Measurements from ENCODE around the gene RAB11FIP4. TPM values are rescaled to one million over a fixed set of nuclear protein-coding genes. Genes with fewer than 3 reads are reported as not detected.

Gene RAB11FIP4
- total RNA-seq, 1 experiment from 2014 or later: 15.1 TPM

DNA sequence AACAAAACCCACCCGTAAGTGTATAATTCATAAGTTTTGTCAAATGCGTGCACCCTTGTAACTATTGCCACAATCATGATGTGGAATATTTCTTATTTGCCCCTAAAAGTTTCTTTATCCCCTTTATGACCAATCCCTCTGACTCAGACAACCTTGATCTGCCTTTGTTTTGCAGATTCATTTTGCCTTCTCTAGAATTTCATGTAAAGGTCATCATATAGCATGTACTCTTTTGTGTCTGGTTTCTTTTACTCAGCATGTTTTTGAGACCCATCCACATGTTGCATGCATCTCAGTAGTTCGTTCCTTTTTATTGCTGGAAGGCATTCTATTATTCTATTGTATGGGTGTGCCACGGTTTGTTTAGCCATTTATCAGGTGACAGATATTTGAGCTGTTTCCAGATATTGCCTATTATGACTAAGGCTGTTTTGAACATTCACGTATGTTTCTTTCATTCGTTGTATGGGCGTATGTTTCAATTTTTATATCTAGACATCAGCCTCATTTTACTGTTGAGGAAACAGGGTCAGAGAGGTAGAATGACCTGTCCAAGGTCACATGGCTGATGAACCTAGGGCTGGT is 192.4 kb downstream of the RAB11FIP4 start (continued):
- TF ChIP-seq CTCF (IDR thresholded peaks at IDR 0.05 in 2 of 3, conservative IDR thresholded peaks at IDR 0.05 in 1 of 3; ENCODE audit: borderline replicate concordance in 1 of 3, insufficient read depth in 1 of 3, low read depth in 2 of 3, low read length in 2 of 3) (no peak), ELF1 (IDR thresholded peaks at IDR 0.05; ENCODE audit: borderline replicate concordance, low read depth) (no peak), POLR2AphosphoS5 (IDR thresholded peaks at IDR 0.05; ENCODE audit: low read depth, low read length) (no peak), ATF3 (IDR thresholded peaks at IDR 0.05) (no peak), EZH2 (IDR thresholded peaks at IDR 0.05) (no peak), MAX (IDR thresholded peaks at IDR 0.05) (no peak), SP1 (IDR thresholded peaks at IDR 0.05; ENCODE audit: low read depth) (no peak), CEBPB (IDR thresholded peaks at IDR 0.05; ENCODE audit: low read depth) (no peak)

- Histone ChIP-seq H3K4me3 (replicated peaks in 1 of 2; ENCODE audit: low read depth in 1 of 2, low read length in 2 of 2) (no peak overlapping the region), H3K36me3 (ENCODE audit: control insufficient read depth in 1 of 2, insufficient read depth in 2 of 2, low read length in 2 of 2) (no peaks in the 10 kb centered on the region), H2AFZ (ENCODE audit: low read depth, low read length, poor library complexity, severe bottlenecking) (no peak overlapping the region), H3K4me1 (ENCODE audit: control insufficient read depth in 1 of 2, insufficient read depth in 2 of 2, low read length in 2 of 2) (peaks cover 9 to 23% of the 10 kb centered on the region in 2 experiments), H3K27me3 (ENCODE audit: insufficient read depth, low read length) (no peaks in the 10 kb centered on the region), H3K79me2 (ENCODE audit: insufficient read depth, low read length) (no peaks in the 10 kb centered on the region), H3K9ac (ENCODE audit: low read length) (no peak overlapping the region), H3K27ac (ENCODE audit: low read depth, low read length) (no peak overlapping the region), H3K9me2 (ENCODE audit: insufficient read depth) (no peaks in the 10 kb centered on the region), H4K20me1 (ENCODE audit: insufficient read depth) (no peaks in the 10 kb centered on the region), H3K4me2 (ENCODE audit: low read length) (no peak overlapping the region), H3K9me3 (ENCODE audit: control insufficient read depth in 1 of 2, insufficient read depth in 1 of 2, low read depth in 1 of 2, low read length in 2 of 2) (no peaks in the 10 kb centered on the region)
- ATAC-seq (no peak), DNase-seq (ENCODE audit: low read depth, low spot score) (no peak)
- intact Hi-C loops (cut with micrococcal nuclease): no loop called here
- ChIA-PET CTCF (no interaction called here), RAD21 (ENCODE audit: low non-redundant PET in 1 of 2, low total read pairs in 2 of 2, uncharacterized antibody in 2 of 2, unreplicated experiment in 2 of 2) (no interaction called here), POLR2A (no interaction called here)
- BruUV-seq (replicated peaks): no TSS peak
- no peak for TF ChIP-seq YY1 (IDR thresholded peaks at IDR 0.05; ENCODE audit: extremely low read depth, insufficient replicate concordance, low read depth, low read length)
- no peak for TF ChIP-seq FOSL1 (IDR thresholded peaks at IDR 0.05; ENCODE audit: low read depth)
- no peak for TF ChIP-seq ELF1 (IDR thresholded peaks at IDR 0.05; ENCODE audit: borderline replicate concordance, low read depth)
- TF ChIP-seq REST (IDR thresholded peaks at IDR 0.05; ENCODE audit: low read depth): no peak
- no peak for TF ChIP-seq EZH2 (IDR thresholded peaks at IDR 0.05)
- no peak for TF ChIP-seq SRF (IDR thresholded peaks at IDR 0.05; ENCODE audit: low read depth)
- no peak for TF ChIP-seq SP1 (IDR thresholded peaks at IDR 0.05; ENCODE audit: low read depth)
- no peak for TF ChIP-seq POLR2A (IDR thresholded peaks at IDR 0.05; ENCODE audit: borderline replicate concordance, extremely low read depth, insufficient read depth, insufficient read length)
- no peak for TF ChIP-seq EZH2phosphoT487 (IDR thresholded peaks at IDR 0.05; ENCODE audit: borderline replicate concordance)
- no peak for TF ChIP-seq ZFX (IDR thresholded peaks at IDR 0.05)
- no peak for TF ChIP-seq ZNF274 (IDR thresholded peaks at IDR 0.05; ENCODE audit: low read depth, low read length)
Observed at GRCh38 chr17:31584438-31585279, 193.2 kb downstream of the RAB11FIP4 start.

All from HCT116 (cell line).